ENCODE measurements around the gene EFNB3. TPM values are rescaled to one million over a fixed set of nuclear protein-coding genes. Genes with fewer than 3 reads are reported as not detected.

Gene EFNB3
- total and polyA plus RNA-seq, 8 donors = 1.2 to 34.1 (median 30.4) TPM

DNA sequence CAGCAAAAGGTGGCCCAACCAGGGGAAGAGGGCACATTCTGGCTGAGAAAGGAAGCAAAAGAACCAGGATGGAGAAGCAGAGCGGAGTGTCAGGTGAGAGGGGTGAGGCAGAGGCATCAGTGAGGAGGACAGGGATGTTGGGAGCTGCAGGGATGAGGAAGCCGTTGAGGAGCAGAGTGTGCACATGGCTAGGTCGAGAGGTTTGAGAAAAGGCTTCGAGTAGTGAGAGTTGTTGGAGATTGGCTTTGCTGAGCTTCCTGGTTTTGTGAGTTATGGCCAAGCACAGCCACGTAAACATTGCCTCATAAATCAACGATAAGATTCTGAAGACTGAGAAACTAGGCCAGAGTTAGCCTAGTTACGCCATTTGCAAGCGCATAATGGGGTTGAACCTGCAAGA lies 39.4 kb downstream of the EFNB3 start:
- Histone ChIP-seq H3K27me3 (peaks cover 0 to 37% of the 10 kb centered on the region in 2 donors), H3K36me3 (no peaks in the 10 kb centered on the region), H3K27ac (no peak overlapping the region), H3K9me3 (no peaks in the 10 kb centered on the region), H3K4me1 (peaks cover 8 to 14% of the 10 kb centered on the region in 2 donors), H3K4me3 (no peak overlapping the region)
- TF ChIP-seq CTCF (IDR thresholded peaks at IDR 0.05) = no peak
- intact Hi-C loops (cut with DNase I) = no loop called here
- peak in 1 of 4 donors; percentile 28 for DNase-seq
- ATAC-seq = peak; percentile 56

DNA sequence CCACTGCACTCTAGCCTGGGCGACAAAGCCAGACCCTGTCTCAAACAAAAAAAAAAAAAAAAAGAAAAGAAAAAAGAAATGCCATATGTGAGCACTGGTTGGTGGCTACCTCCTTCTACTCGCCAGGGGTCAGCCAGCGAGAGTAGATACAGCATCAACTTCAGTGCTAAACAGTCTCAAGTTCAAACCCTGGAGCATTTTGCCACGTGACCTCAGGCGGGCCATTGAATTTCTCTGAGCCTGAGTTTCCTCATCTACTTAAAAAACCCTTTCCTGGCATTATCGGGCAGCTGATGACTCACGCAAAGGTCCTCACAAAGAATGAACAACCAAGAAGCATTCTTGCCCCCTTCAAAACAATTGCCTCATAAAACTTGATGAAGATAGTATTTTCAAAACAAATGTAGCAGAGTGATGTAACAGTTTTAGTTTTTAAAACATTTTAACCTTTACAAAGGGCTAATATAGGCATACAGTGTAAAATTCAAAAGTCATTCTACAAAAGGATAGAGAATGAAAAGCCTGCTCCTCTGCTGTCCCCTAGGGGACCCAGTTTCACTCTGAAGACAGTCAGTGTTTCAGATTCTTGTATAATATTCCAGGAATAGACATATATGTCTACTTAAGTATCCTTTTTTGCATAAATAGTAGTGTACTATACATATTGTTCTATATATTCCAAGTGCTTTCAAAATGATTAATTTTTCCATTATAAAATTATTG lies 40.9 kb downstream of the EFNB3 start:
- H3K9me3 ChIP-seq = no peaks in the 10 kb centered on the region
- no peak for TF ChIP-seq CTCF (IDR thresholded peaks at IDR 0.05)
- peak in 1 of 4 donors; percentile 68 for DNase-seq
- ATAC-seq = peak; percentile 60
- no peak overlapping the region for H3K4me3 ChIP-seq
- peaks cover 0 to 24% of the 10 kb centered on the region in 2 donors for H3K27me3 ChIP-seq
- H3K27ac ChIP-seq = peak overlapping the region in 1 of 2 donors; percentile 33
- peaks cover 8 to 14% of the 10 kb centered on the region in 2 donors for H3K4me1 ChIP-seq
- intact Hi-C loops (cut with DNase I) = no loop called here
- no peaks in the 10 kb centered on the region for H3K36me3 ChIP-seq

GRCh38 chr17:7747635-7748071 lies 42.7 kb downstream of the EFNB3 start:
- ATAC-seq (no peak), DNase-seq (no peak)
- Histone ChIP-seq H3K4me1 (peaks cover 8 to 14% of the 10 kb centered on the region in 2 donors), H3K9me3 (no peaks in the 10 kb centered on the region), H3K36me3 (no peaks in the 10 kb centered on the region), H3K4me3 (no peak overlapping the region), H3K27me3 (peaks cover 0 to 13% of the 10 kb centered on the region in 2 donors), H3K27ac (no peak overlapping the region)
- no peak for TF ChIP-seq CTCF (IDR thresholded peaks at IDR 0.05)
- intact Hi-C loops (cut with DNase I) = no loop called here

DNA sequence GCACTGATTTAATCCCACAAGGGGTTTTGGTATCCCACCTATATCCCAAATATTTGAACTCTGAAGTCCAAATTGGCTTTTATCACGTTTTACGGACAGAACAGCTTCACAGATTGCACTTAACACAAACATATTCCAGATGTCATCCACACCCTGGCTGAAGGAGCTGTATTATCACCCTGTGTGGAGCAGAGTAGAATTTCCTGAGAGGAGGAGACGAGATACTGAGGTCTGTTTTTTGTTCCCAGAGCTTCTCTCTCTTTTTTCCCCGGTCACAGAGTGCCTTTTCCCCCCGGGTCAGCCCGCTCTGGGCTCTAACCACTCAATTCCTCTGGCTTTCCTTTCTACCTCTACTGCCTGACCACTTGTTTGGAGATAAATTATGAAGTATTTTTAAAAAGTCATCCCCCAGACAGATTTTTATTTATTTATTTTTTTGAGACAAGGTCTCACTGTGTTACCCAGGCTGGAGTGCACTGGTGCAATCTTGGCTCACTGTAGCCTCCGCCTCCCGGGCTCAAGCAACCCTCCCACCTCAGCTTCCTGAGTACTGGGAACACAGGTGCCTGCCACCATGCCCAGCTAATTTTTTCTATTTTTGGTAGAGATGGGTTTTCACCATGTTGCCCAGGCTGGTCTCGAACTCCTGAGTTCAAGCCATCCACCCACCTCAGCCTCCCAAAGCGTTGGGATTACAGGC lies 43.2 kb downstream of the EFNB3 start:
- TF ChIP-seq CTCF (IDR thresholded peaks at IDR 0.05) = no peak
- Histone ChIP-seq H3K36me3 (no peaks in the 10 kb centered on the region), H3K4me3 (no peak overlapping the region), H3K27me3 (peaks cover 0 to 13% of the 10 kb centered on the region in 2 donors), H3K27ac (no peak overlapping the region), H3K4me1 (peaks cover 8 to 14% of the 10 kb centered on the region in 2 donors), H3K9me3 (no peaks in the 10 kb centered on the region)
- no peak for DNase-seq
- no peak for ATAC-seq
- intact Hi-C loops (cut with DNase I) = no loop called here

DNA sequence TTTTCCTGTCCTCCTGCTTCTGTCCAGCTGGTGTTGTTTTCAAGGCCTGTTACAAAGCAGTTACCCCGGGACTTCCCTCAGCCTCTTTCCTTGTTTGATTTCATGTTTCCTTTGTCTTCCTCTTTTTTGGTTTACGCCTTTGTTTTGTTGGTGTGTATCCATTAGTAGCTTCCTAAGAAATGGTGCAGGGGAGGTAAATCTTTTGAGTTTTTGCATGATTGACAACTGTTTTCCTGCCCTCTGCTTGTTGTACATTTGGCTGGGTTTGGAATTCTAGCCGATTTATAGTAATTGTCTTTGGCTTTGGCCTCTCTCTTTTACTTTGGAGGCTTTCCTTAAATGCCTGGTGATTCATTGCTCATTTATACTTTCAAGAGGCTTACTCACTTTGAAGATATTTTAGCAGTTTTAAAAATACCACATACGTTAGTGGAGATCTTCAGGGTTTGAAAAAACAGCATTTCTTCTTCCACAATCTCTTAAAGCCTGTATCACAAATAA lies 45.4 kb downstream of the EFNB3 start:
- intact Hi-C loops (cut with DNase I) = no loop called here
- Histone ChIP-seq H3K36me3 (no peaks in the 10 kb centered on the region), H3K27me3 (peaks cover 0 to 13% of the 10 kb centered on the region in 2 donors), H3K9me3 (no peaks in the 10 kb centered on the region), H3K4me3 (no peak overlapping the region), H3K4me1 (peaks cover 8 to 9% of the 10 kb centered on the region in 2 donors), H3K27ac (peak overlapping the region; percentile 5 to 22)
- ATAC-seq (peak; percentile 69), DNase-seq (no peak)
- TF ChIP-seq CTCF (IDR thresholded peaks at IDR 0.05) = no peak
